ENCODE data around the gene RNASE8.

DNA sequence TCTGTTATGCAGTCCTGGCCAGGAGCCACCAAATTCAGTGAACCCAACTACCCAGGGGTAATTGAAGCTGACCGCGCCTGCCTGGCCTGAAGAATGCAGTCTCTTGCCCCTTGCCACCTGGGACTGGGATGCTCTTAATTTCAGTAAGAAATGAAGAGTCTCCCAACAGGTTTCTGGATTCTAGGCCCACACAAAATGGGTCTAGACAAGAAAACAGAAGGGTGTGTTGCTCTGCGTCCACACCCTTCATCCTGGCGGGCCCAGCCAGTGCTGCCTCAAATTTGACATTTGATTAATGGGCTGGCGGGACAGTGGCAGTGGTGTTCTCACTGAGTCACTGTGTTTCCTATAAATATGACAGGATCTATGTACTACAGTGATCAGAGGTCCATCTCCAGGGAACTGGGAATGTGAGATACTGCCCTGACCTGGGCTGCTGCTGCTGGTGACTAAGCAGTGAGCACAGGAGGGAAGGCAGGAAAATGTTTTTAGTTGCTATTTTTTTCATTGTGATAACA lies 49.7 kb downstream of the RNASE8 start:
- TF ChIP-seq, protein P1, sequence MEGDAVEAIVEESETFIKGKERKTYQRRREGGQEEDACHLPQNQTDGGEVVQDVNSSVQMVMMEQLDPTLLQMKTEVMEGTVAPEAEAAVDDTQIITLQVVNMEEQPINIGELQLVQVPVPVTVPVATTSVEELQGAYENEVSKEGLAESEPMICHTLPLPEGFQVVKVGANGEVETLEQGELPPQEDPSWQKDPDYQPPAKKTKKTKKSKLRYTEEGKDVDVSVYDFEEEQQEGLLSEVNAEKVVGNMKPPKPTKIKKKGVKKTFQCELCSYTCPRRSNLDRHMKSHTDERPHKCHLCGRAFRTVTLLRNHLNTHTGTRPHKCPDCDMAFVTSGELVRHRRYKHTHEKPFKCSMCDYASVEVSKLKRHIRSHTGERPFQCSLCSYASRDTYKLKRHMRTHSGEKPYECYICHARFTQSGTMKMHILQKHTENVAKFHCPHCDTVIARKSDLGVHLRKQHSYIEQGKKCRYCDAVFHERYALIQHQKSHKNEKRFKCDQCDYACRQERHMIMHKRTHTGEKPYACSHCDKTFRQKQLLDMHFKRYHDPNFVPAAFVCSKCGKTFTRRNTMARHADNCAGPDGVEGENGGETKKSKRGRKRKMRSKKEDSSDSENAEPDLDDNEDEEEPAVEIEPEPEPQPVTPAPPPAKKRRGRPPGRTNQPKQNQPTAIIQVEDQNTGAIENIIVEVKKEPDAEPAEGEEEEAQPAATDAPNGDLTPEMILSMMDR (IDR thresholded peaks at IDR 0.05): no peak
- no peak for TF ChIP-seq EZH2phosphoT487 (IDR thresholded peaks at IDR 0.05)

All from neural progenitor cell (in vitro differentiated cells).